HG03045 (cell line): Measurements from ENCODE around the gene AUTS2.

Experiments used
- ATAC-seq: cut with Tn5 transposase; IDR thresholded peaks from one replicate; pipeline ENCODE4 v1.9.1; 2021; ENCODE audit warnings: mild to moderate bottlenecking, moderate library complexity; ENCODE audit not compliant: unreplicated experiment

AUTS2 gene

GRCh38 chr7:69811476-69812308 is 213.4 kb downstream of the AUTS2 start:
- no peak for ATAC-seq

- no peak for ATAC-seq
Observed at GRCh38 chr7:69812756-69813155, 214.5 kb downstream of the AUTS2 start.

GRCh38 chr7:69813637-69814240 is 215.5 kb downstream of the AUTS2 start:
- ATAC-seq: no peak

- ATAC-seq: no peak
Observed at GRCh38 chr7:69814421-69814962, 216.2 kb downstream of the AUTS2 start.

DNA sequence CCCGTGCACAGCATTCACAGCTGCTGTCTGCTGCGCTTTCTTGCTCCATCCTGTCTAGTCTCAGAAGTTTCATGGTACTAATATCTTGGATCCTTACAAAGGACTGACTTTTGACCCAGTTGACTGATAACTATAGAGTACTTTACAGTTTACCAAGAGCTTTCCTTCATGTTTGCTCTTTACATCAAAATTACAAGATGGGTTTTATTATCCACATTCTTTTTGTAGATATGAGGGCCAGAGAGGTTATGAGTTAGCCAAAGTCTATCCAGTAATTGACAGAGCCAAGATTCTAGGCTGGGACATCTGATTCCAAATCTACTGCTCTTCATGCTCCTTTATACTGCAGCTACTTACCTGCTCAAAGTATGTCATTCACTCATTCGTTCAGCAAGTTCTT is 218.2 kb downstream of the AUTS2 start:
- no peak for ATAC-seq

DNA sequence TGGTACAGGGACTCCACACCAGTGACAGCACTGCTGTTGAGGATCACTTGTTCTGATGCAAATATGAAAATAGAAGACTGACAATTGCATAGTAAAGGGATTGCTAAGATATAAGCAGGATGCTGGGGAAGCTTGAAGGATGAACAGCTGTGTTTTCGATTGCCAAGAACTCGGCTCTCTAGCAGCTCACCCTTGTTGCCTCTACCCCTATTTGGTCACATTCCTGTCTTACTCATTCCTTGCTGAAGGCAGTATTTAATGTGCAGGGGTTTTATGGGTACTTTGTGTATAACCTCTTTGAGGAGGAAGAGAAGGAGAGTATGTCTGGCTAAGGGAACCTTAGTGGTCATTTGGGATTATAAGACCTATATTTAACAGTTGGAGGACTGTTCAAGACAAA is 218.8 kb downstream of the AUTS2 start:
- no peak for ATAC-seq

- no peak for ATAC-seq
Observed at GRCh38 chr7:69817841-69818635, 219.8 kb downstream of the AUTS2 start.

DNA sequence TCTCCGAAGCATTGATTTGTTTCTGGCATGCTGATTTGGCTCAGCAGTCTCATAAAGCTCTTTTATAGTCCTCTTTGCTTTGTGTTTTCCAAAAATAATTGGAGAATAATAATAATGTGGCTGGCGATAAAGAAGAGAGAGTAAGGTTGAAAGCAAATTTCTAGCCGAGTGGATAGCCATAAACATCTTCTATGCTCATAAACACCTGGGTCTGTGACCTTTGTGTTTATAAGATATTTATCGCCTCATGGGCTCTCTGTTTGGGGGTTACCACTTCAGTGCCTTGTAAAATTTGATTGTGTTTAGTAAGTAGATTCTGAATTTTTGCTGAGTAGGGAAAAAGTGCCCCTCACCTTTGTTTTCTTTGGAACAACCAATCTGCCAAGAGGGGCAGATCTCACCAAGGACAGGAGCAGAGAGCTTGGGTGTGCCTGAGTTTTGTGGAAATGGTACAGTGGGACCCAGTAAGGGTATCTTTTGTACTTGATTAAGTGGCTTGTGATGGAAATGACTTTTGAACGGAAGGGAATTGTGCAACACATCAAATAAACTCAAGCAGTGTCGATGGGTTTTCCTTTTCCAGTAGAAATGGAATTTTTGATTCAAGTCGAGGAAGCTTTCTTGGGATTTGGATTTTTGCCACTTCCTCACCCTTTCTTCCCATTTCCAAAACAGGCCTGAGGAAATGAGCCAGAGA is 220.5 kb downstream of the AUTS2 start:
- ATAC-seq: no peak

DNA sequence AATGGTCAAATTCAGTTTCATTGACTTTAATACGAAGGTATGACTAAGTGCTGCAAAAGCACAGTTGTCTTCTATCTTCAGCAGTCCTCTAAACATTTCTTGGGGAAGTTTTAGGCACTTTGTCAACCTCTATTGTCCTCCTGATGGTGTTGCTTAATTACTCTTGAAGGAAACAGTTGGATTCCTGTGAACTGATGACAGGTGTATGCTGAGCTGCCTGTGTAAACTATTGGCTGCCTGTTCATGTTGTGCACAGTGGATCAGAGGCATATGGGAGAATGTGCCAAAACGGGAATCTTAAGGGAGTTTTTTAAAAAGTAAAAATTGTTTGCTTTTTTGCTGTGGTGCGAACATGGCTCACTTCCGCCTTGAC is 221.0 kb downstream of the AUTS2 start:
- ATAC-seq: no peak

- ATAC-seq: no peak
Observed at GRCh38 chr7:69820479-69821192, 222.4 kb downstream of the AUTS2 start.

DNA sequence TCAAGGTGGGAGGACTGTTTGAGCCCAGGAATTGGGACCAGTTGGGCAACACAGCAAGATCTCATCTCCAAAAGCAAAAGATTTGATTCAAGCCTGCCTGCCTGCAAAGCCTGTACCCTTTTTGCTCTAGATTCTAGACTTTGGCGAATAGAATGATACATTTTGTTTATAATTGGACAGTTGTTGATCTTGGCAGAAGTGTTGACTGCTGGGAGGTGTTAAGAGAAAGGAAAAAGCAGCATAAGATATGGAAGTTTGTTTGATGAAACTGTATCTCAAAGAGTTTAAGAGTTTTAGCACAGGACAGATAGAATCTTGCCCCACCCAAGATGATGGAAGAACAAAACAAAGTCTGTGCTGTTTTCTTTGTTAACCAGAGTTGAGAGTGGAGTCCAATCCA is 224.1 kb downstream of the AUTS2 start:
- ATAC-seq: no peak

DNA sequence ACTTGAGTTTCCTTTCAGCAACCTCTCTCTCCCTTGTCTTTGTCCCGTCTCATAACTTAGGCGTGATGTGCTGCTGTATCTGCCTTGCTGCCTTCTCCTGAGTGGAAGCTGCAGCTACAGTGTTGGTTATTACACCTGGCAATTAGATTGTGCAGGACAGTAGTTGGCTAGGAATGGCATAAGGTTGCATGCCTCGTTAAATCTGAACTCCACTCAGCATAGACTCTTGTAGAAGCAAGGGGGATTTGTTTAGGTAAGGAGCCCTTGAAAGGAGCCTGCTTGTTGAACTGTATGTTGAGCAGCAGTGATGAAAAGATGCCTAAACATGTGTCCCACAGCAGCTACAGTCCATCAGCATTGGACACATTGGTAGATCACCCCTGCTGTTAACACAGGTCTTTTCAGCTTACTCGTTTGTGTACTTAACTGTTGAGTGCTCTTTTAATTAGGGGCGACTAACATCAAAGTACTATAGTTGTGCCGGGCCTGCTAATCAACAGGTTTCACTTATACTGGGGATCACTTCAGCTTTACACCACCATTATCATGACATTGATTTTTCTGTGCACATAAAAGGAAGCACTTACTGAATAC is 225.0 kb downstream of the AUTS2 start:
- ATAC-seq: no peak

GRCh38 chr7:69825113-69825972 is 227.1 kb downstream of the AUTS2 start:
- no peak for ATAC-seq

GRCh38 chr7:69826283-69826682 is 228.0 kb downstream of the AUTS2 start:
- ATAC-seq: no peak

DNA sequence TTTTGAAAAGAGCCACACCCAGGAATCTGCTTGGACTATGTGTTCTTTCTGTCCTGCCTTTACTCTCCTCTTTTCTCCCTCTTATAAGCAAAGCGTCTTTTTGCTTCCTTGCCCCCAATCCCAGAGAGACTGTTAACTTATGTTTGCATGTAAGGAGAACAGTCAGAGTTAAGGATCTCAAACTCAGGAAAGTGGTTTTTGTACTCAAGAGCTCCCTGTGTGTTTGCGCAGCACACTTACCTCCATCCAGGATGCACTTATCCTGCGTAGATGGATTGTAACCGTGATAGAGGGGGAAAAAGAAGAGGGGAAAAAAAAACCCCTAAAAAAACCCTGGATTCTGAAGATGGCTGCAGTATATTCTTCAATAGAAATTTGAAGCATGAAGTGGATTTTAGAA is 228.9 kb downstream of the AUTS2 start:
- no peak for ATAC-seq

DNA sequence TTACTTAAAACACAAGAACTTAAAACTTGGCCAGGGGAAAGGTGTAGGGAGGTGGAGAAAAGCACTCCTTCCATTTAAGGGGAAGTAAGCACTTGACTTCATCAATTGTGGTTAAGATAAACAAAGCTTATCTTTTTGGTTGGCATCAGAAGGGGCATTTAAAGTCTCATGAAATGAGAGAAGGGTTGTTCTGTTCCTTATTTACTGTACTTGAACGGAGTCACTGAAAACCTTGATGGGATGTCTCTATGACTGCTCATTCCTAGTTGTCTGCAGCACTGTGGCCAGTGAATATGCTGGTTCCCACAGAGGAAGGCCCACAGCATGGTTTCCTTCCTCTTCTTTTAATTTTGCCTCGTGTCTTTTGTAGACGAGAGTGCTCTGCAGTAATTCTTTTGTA is 229.3 kb downstream of the AUTS2 start:
- ATAC-seq: no peak

- ATAC-seq: no peak
Observed at GRCh38 chr7:69832356-69832755, 234.1 kb downstream of the AUTS2 start.

- no peak for ATAC-seq
Observed at GRCh38 chr7:69833964-69834363, 235.7 kb downstream of the AUTS2 start.

DNA sequence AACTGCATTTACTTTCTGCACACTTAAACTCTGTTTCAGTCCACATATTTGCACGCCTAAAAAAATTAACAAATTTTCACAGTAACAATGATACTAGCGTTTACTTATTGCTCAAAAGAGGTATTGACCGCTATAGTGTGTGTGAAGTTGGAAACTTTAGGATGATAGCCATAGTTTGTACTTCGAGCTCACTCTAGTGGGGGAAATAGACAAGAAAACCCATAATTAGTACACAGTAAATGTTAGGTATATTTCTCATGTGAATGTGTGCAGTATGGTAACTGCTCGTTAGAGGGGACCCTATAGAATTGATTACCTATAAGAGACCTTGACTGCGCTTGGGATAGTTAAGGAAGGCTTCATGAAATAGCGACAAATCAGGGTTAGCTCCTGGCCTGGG is 238.4 kb downstream of the AUTS2 start:
- ATAC-seq: no peak
